ENCODE data around the gene VTI1B.

VTI1B gene

GRCh38 chr14:67680941-67681340, 6.5 kb upstream of the VTI1B start:
- DNase-seq (ENCODE audit: low read depth) = no peak
- no peak overlapping the region for H3K4me3 ChIP-seq (ENCODE audit: low read depth, low read length)

DNA sequence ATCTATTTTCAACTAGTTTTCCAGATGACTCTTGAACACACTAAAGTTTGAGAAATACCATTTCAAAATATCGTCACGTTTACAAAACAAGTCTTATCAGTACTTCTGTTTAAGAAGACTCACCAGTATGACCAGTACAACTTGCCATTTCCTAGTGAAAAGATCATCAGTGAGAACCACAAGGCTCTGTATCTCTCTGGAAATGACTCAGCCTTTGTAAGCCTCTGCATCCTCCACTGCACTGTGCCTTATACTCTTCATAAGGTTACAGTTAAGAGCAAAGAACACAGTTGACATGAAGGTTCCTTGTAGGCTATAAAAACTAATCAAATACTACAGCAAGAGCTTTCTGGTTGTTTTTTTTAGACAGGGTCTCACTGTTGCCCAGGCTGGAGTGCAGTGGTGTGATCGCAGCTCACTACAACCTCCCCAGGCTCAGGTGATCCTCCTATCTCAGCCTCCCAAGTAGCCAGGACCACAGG, 5.7 kb upstream of the VTI1B start:
- DNase-seq (ENCODE audit: low read depth) = no peak
- no peak overlapping the region for H3K4me3 ChIP-seq (ENCODE audit: low read depth, low read length)

DNA sequence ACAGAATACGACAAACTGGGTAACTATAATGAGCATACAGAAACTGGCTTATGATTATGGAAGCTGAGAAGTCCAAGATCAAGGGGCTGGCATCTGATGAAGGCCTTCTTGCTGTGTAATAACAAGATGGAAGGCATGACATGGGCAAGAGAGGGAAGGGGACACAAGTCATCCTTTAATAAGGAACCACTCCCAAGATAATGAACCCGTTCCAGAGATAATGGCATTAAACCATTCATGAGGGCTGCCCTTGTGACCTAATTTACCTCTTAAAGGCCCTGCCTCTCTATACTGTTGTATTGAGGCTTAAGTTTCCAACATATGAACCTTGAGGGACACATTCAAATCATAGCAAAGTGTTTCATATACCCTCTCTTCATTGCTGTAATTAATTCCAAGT, 4.6 kb upstream of the VTI1B start:
- H3K4me3 ChIP-seq (ENCODE audit: low read depth, low read length) = no peak overlapping the region
- DNase-seq (ENCODE audit: low read depth) = no peak

- DNase-seq (ENCODE audit: low read depth) = no peak
- peak overlapping the region; percentile 84 for H3K4me3 ChIP-seq (ENCODE audit: low read depth, low read length)
Observed at GRCh38 chr14:67675219-67675582, 769 bp upstream of the VTI1B start.

GRCh38 chr14:67674139-67674479, 323 bp downstream of the VTI1B start:
- peak overlapping the region; percentile 84 for H3K4me3 ChIP-seq (ENCODE audit: low read depth, low read length)
- DNase-seq (ENCODE audit: low read depth) = no peak

GRCh38 chr14:67673451-67673850, 981 bp downstream of the VTI1B start:
- no peak for DNase-seq (ENCODE audit: low read depth)
- H3K4me3 ChIP-seq (ENCODE audit: low read depth, low read length) = peak overlapping the region; percentile 84

GRCh38 chr14:67668559-67668958, 5.9 kb downstream of the VTI1B start:
- DNase-seq (ENCODE audit: low read depth) = no peak
- no peak overlapping the region for H3K4me3 ChIP-seq (ENCODE audit: low read depth, low read length)

DNA sequence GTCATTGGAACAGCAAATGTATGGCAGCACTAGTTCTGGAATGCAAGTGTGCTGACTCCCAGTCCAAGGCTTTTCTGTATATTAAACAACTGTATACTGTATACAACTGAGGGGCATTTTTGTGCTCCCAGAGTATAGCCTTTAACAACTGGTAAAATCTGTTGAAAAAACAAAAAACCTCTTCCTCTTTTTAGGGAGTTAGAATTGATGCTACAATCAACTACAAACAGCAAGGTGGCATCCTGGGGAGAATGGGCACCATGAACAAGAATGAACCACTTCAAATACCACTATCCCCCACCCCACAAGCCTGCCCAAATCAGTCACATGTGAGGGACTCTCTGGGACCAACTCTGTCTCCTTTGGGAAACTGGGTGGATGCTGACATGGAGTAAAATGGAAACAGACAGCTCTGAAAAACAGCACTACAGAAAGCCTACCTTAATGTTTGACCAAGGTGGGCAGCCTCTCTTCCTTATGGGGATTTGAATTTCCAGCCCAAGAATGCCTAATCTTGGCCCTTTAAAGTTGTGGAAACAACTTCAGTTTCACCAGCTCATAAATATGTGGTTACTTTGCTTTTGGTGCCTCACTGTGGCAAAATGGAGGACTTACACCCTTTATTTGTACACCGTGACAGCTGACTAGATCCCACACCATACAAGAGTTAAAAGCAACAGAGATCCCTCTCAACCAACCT, 7.5 kb downstream of the VTI1B start:
- DNase-seq (ENCODE audit: low read depth) = no peak
- H3K4me3 ChIP-seq (ENCODE audit: low read depth, low read length) = no peak overlapping the region

GRCh38 chr14:67665868-67666267, 8.6 kb downstream of the VTI1B start:
- no peak for DNase-seq (ENCODE audit: low read depth)

DNA sequence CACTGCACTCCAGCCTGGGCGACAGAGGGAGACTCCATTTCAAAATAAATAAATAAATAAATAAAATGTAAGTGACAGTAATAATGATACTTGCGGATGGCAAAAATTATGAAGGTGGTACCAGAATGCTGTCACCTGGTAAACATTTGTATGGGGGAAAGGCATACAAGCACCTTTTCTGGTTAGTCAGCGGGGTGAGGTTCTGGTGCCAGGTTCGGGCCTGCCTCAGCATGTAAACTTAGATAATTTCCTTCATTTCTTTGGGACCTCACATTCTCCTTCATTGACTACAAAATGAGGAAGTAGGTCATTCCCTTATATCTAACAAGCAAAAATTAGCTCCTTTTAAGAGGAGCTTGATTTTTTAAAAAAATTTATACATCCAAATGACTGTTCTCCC, 10.8 kb downstream of the VTI1B start:
- DNase-seq (ENCODE audit: low read depth) = no peak
- H3K4me3 ChIP-seq (ENCODE audit: low read depth, low read length) = no peak overlapping the region

More at GRCh38 chr14:67665868-67666267, 8.6 kb downstream of the VTI1B start:
- no peak overlapping the region for H3K4me3 ChIP-seq (ENCODE audit: low read depth, low read length)

DNA sequence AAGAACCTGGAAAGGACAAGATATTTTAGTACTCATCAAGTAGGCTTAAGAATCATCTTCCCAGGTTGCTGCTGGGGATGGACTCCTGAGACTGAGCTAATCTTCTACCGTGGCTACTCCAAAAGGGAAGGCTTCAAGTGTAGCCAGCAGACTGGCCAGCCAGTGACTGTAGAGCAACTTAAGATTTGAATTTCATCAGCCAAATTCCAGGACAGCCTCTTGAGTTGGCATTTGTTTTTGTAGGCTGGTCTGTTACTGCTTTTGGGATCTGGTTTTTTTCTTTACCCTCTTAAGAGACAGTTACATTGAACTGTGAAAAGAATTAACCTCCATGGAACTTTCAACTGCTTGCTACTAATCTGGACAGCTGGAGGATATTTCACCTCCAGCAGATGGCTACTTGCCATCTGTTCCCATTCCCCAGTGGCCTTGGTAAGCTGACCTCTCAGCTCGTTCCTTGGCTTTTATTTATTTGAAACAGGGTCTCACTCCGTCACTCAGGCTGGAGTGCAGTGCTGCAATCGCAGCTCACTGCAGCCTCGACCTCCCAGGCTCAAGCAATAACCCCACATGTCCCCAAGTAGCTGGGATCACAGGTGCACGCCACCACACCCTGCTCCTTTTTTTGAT, 20.7 kb downstream of the VTI1B start:
- no peak overlapping the region for H3K4me3 ChIP-seq (ENCODE audit: low read depth, low read length)
- no peak for DNase-seq (ENCODE audit: low read depth)

GRCh38 chr14:67652189-67652588, 22.2 kb downstream of the VTI1B start:
- no peak overlapping the region for H3K4me3 ChIP-seq (ENCODE audit: low read depth, low read length)
- DNase-seq (ENCODE audit: low read depth) = no peak

- DNase-seq (ENCODE audit: low read depth) = peak; percentile 49
- H3K4me3 ChIP-seq (ENCODE audit: low read depth, low read length) = no peak overlapping the region
Observed at GRCh38 chr14:67650694-67651093, 23.7 kb downstream of the VTI1B start.

- no peak for DNase-seq (ENCODE audit: low read depth)
- H3K4me3 ChIP-seq (ENCODE audit: low read depth, low read length) = no peak overlapping the region
Observed at GRCh38 chr14:67650151-67650550, 24.3 kb downstream of the VTI1B start.

- H3K4me3 ChIP-seq (ENCODE audit: low read depth, low read length) = no peak overlapping the region
- no peak for DNase-seq (ENCODE audit: low read depth)
Observed at GRCh38 chr14:67646131-67646530, 28.3 kb downstream of the VTI1B start.

GRCh38 chr14:67645414-67645813, 29.0 kb downstream of the VTI1B start:
- no peak for DNase-seq (ENCODE audit: low read depth)

GRCh38 chr14:67644428-67644827, 30.0 kb downstream of the VTI1B start:
- DNase-seq (ENCODE audit: low read depth) = no peak
- H3K4me3 ChIP-seq (ENCODE audit: low read depth, low read length) = no peak overlapping the region

More at GRCh38 chr14:67645414-67645813, 29.0 kb downstream of the VTI1B start:
- no peak overlapping the region for H3K4me3 ChIP-seq (ENCODE audit: low read depth, low read length)

DNA sequence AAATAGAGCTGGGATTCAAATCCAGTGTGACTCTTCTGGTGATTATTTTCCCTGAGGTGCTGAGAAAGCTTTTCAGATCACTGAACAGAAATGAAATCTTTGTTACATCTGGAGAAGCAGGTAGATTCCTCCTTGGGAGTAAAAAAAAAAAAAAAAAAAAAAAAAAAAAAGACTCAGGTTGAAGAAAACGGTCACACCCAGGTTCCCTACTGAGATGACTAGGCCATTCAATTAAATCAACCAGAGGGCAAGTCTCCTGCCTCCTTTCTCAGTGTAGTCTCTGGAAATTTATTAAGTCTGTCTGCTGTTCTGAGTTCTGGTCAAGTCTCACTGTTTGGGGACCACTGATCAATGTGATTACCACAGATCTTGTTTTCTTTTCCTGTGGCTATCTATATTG, 30.7 kb downstream of the VTI1B start:
- no peak for DNase-seq (ENCODE audit: low read depth)
- H3K4me3 ChIP-seq (ENCODE audit: low read depth, low read length) = no peak overlapping the region

- DNase-seq (ENCODE audit: low read depth) = no peak
- H3K4me3 ChIP-seq (ENCODE audit: low read depth, low read length) = no peak overlapping the region
Observed at GRCh38 chr14:67641902-67642749, 32.3 kb downstream of the VTI1B start.

GRCh38 chr14:67641480-67641879, 33.0 kb downstream of the VTI1B start:
- DNase-seq (ENCODE audit: low read depth) = no peak
- no peak overlapping the region for H3K4me3 ChIP-seq (ENCODE audit: low read depth, low read length)

Data from skeletal muscle cell (primary cell).